CD14-positive monocyte (primary cell): Measurements from ENCODE around the gene WDR62. TPM values are rescaled to one million over a fixed set of nuclear protein-coding genes. Genes with fewer than 3 reads are reported as not detected.

ENCODE experiments used
- DNase-seq, 3 donors: peaks; one replicate each; pipeline ENCODE4 v3.0.0-alpha.2; 2011 to 2022
- H2AFZ ChIP-seq: 2 replicates; pipeline ENCODE4 v1.6.0; 2012; ENCODE audit warnings: mild to moderate bottlenecking, low read depth, low read length, inconsistent platforms; ENCODE audit not compliant: insufficient read depth, poor library complexity, severe bottlenecking
- H3K27ac ChIP-seq, 2 donors: 1 replicate in 1 of 2; 2 replicates in 1 of 2; pipeline ENCODE4 v1.5.1; 2012 to 2013; ENCODE audit warnings: low read length in 2 of 2, control low read depth in 1 of 2, inconsistent platforms in 1 of 2, low read depth in 1 of 2, mild to moderate bottlenecking in 1 of 2
- H3K27me3 ChIP-seq, 2 donors: one replicate each; pipeline versions ENCODE4 v1.6.0 to v1.6.1; 2011 to 2013; ENCODE audit warnings: low read length in 2 of 2; ENCODE audit not compliant: control insufficient read depth in 2 of 2, insufficient read depth in 2 of 2
- H3K36me3 ChIP-seq, 2 donors: replicated peaks in 1 of 2; 1 replicate in 1 of 2; 2 replicates in 1 of 2; pipeline versions ENCODE4 v1.5.1 to v1.6.1; 2012 to 2013; ENCODE audit warnings: low read length in 2 of 2, control low read depth in 1 of 2, inconsistent platforms in 1 of 2, mild to moderate bottlenecking in 1 of 2; ENCODE audit not compliant: insufficient read depth in 2 of 2, control insufficient read depth in 1 of 2
- H3K4me1 ChIP-seq, 2 donors: 1 replicate in 1 of 2; 2 replicates in 1 of 2; pipeline versions ENCODE4 v1.5.1 to v1.6.1; 2012 to 2013; ENCODE audit warnings: low read length in 2 of 2, control low read depth in 1 of 2, inconsistent platforms in 1 of 2, mild to moderate bottlenecking in 1 of 2, moderate library complexity in 1 of 2; ENCODE audit not compliant: insufficient read depth in 2 of 2, control insufficient read depth in 1 of 2
- H3K4me2 ChIP-seq: replicated peaks from 2 replicates; pipeline ENCODE3; 2012; ENCODE audit warnings: low read length, moderate library complexity, mild to moderate bottlenecking; ENCODE audit not compliant: poor library complexity, severe bottlenecking; ENCODE audit errors: extremely low read depth
- H3K4me3 ChIP-seq, 3 experiments: fragments of 200-600 bp in 1 of 3; sonication (generic) in 1 of 3; replicated peaks in 1 of 3; 1 replicate in 2 of 3; 2 replicates in 1 of 3; pipeline ENCODE4 v1.5.1; 2011 to 2013; ENCODE audit warnings: low read length in 3 of 3, mild to moderate bottlenecking in 3 of 3, control low read depth in 2 of 3, low read depth in 2 of 3, inconsistent platforms in 1 of 3, moderate library complexity in 1 of 3
- H3K79me2 ChIP-seq: 2 replicates; pipeline ENCODE4 v1.6.0; 2012; ENCODE audit warnings: mild to moderate bottlenecking, control low read depth, inconsistent platforms, low read length, moderate library complexity; ENCODE audit not compliant: insufficient read depth
- H3K9ac ChIP-seq: 2 replicates; pipeline ENCODE4 v1.6.0; 2017; ENCODE audit warnings: low read length, mild to moderate bottlenecking; ENCODE audit not compliant: insufficient read depth, poor library complexity, severe bottlenecking
- H3K9me3 ChIP-seq, 2 donors: replicated peaks in 1 of 2; 1 replicate in 1 of 2; 2 replicates in 1 of 2; pipeline versions ENCODE4 v1.5.1 to v1.6.1; 2012 to 2013; ENCODE audit warnings: low read length in 2 of 2, control low read depth in 1 of 2; ENCODE audit not compliant: control insufficient read depth in 1 of 2, insufficient read depth in 1 of 2
- H4K20me1 ChIP-seq: 2 replicates; pipeline ENCODE4 v1.6.0; 2012; ENCODE audit warnings: mild to moderate bottlenecking, low read length, control low read depth, moderate library complexity; ENCODE audit not compliant: insufficient read depth
- H3K27ac Mint-ChIP-seq, 7 donors: one replicate each; pipeline ENCODE4 v1.8.0; 2020; ENCODE audit warnings: mild to moderate bottlenecking in 7 of 7, mixed read lengths in 7 of 7, moderate library complexity in 6 of 7, inconsistent platforms in 2 of 7
- H3K27me3 Mint-ChIP-seq, 3 donors: one replicate each; pipeline ENCODE4 v1.8.0; 2021 to 2022; ENCODE audit warnings: low read depth in 3 of 3, mild to moderate bottlenecking in 3 of 3, mixed read lengths in 3 of 3, moderate library complexity in 3 of 3, inconsistent platforms in 1 of 3
- H3K36me3 Mint-ChIP-seq, 2 donors: one replicate each; pipeline ENCODE4 v1.8.0; 2020; ENCODE audit warnings: mixed read lengths in 2 of 2, inconsistent platforms in 1 of 2, mild to moderate bottlenecking in 1 of 2
- H3K4me1 Mint-ChIP-seq: one replicate; pipeline ENCODE4 v1.8.0; 2020; ENCODE audit warnings: mild to moderate bottlenecking, mixed read lengths
- H3K4me3 Mint-ChIP-seq, 2 donors: one replicate each; pipeline ENCODE4 v1.8.0; 2020; ENCODE audit warnings: mild to moderate bottlenecking in 2 of 2, mixed read lengths in 2 of 2, moderate library complexity in 1 of 2
- H3K9me3 Mint-ChIP-seq, 7 donors: one replicate each; pipeline ENCODE4 v1.8.0; 2020 to 2022; ENCODE audit warnings: mixed read lengths in 7 of 7, mild to moderate bottlenecking in 6 of 7, moderate library complexity in 6 of 7, inconsistent platforms in 2 of 7
- CTCF ChIP-seq: fragments of 200-600 bp; IDR thresholded peaks from one replicate; pipeline ENCODE4 v1.8.0; 2022; ENCODE audit warnings: antibody characterized with exemption, mild to moderate bottlenecking
- WGBS: methylation state at CpG from one replicate; pipeline ENCODE4 v1.1.5; 2013; ENCODE audit warnings: missing lambda C conversion rate; ENCODE audit not compliant: insufficient coverage; 5-methylcytosine and 5-hydroxymethylcytosine counted together
- intact Hi-C, 2 donors: fragments of 100-400 bp; cut with micrococcal nuclease; formaldehyde crosslinking; loops; one replicate each; pipeline versions ENCODE4 v1.15.0 to v1.15.1; 2023
- polyA plus RNA-seq, 3 donors: library from polyadenylated mRNA; depleted of rRNA in 1 of 3; unstranded in 2 of 3; stranded (reverse) in 1 of 3; fragments of 300-500 nt in 2 of 3; fragments of >200 nt in 1 of 3; fragmentation: Illumina TruSeq in 2 of 3; gene quantifications; 1 replicate in 2 of 3; 2 replicates in 1 of 3; pipeline ENCODE4 v1.2.3, GENCODE V29; 2012 to 2021

WDR62 gene
- polyA plus RNA-seq, 3 donors = 0.05 to 0.88 TPM; not detected in 1

- Mint-ChIP-seq H3K4me1 (peaks cover 28% of the 10 kb centered on the region), H3K9me3 (peaks cover 0 to 3% (median 0%) of the 10 kb centered on the region in 7 donors), H3K4me3 (peak overlapping the region; percentile 53 to 71), H3K27ac (peak overlapping the region in 2 of 7 donors; percentile 27 to 82), H3K27me3 (peaks cover 17 to 25% (median 22%) of the 10 kb centered on the region in 3 donors), H3K36me3 (peaks cover 7 to 8% of the 10 kb centered on the region in 2 donors)
- Histone ChIP-seq H3K4me1 (peaks cover 11 to 26% of the 10 kb centered on the region in 2 donors), H3K4me3 (peak overlapping the region in 1 of 3 experiments; percentile 46), H3K9me3 (no peaks in the 10 kb centered on the region), H3K4me2 (peak overlapping the region; percentile 67), H3K36me3 (no peaks in the 10 kb centered on the region), H3K79me2 (peaks cover 9% of the 10 kb centered on the region), H3K27ac (no peak overlapping the region), H4K20me1 (no peaks in the 10 kb centered on the region), H3K9ac (peak overlapping the region; percentile 51), H3K27me3 (peaks cover 0 to 16% of the 10 kb centered on the region in 2 donors), H2AFZ (peak overlapping the region; percentile 53)
- 67% methylated on average over 14 of the region's 15 CpGs for WGBS
- no peak for TF ChIP-seq CTCF
- intact Hi-C loops = loop anchor here (5.0 kb wide), 4 partner anchors 42 to 253 kb away; partner anchors contain the start of genes HSPB6 (in 1 of the 2), PROSER3 (in 1 of the 2), TBCB (in 1 of the 2) and THAP8 (in 1 of the 2)
- DNase-seq = no peak
Measured at GRCh38 chr19:36009633-36010379, 44.9 kb upstream of the WDR62 start.

- H3K27me3 ChIP-seq = peaks cover 0 to 16% of the 10 kb centered on the region in 2 donors
- DNase-seq = no peak
- Mint-ChIP-seq H3K27ac (peak overlapping the region in 1 of 7 donors; percentile 82), H3K4me1 (peaks cover 34% of the 10 kb centered on the region), H3K27me3 (peaks cover 17 to 25% (median 21%) of the 10 kb centered on the region in 3 donors), H3K9me3 (peaks cover 0 to 3% (median 0%) of the 10 kb centered on the region in 7 donors), H3K4me3 (no peak overlapping the region), H3K36me3 (peaks cover 7 to 8% of the 10 kb centered on the region in 2 donors)
- H3K4me2 ChIP-seq = no peak overlapping the region
- H3K9ac ChIP-seq = no peak overlapping the region
- no peak for TF ChIP-seq CTCF
- 94% methylated on average over 11 of the region's 11 CpGs for WGBS
- intact Hi-C loops = loop anchor here (5.0 kb wide), 4 partner anchors 42 to 253 kb away; partner anchors contain the start of genes HSPB6 (in 1 of the 2), PROSER3 (in 1 of the 2), TBCB (in 1 of the 2) and THAP8 (in 1 of the 2)
- no peak overlapping the region for H2AFZ ChIP-seq
- H3K36me3 ChIP-seq = no peaks in the 10 kb centered on the region
- no peaks in the 10 kb centered on the region for H4K20me1 ChIP-seq
- peaks cover 14% of the 10 kb centered on the region for H3K79me2 ChIP-seq
- H3K27ac ChIP-seq = no peak overlapping the region
- peaks cover 14 to 30% of the 10 kb centered on the region in 2 donors for H3K4me1 ChIP-seq
- no peak overlapping the region for H3K4me3 ChIP-seq
- no peaks in the 10 kb centered on the region for H3K9me3 ChIP-seq
Measured at GRCh38 chr19:36010402-36010801, 44.3 kb upstream of the WDR62 start.
